PC-9 (cell line): ENCODE data around the gene HSD3B2. TPM values are rescaled to one million over a fixed set of nuclear protein-coding genes. Genes with fewer than 3 reads are reported as not detected.

Source experiments
- BruUV-seq: library from RNA; stranded (reverse); fragments of 400-500 nt; replicated peaks from 2 replicates; lab custom pipeline; 2021; lab: Mats Ljungman, UMichigan
- CTCF ChIA-PET: fragments of 300-600 bp; sonication (Branson Sonifier 250); formaldehyde crosslinking; loops from one replicate; lab custom pipeline; 2022; ENCODE audit warnings: antibody characterized with exemption; lab: Charles Lee
- POLR2A ChIA-PET: fragments of 300-600 bp; sonication (Branson Sonifier 250); formaldehyde crosslinking; loops from one replicate; lab custom pipeline; 2022; ENCODE audit warnings: antibody characterized with exemption; ENCODE audit not compliant: unreplicated experiment; lab: Charles Lee
- DNase-seq, 2 experiments: peaks; one replicate each; pipeline versions ENCODE4 v3.0.0 to v3.0.0-alpha.2; 2015 to 2022; ENCODE audit warnings: mixed read lengths in 1 of 2
- H2AFZ ChIP-seq: fragments of 200-600 bp; sonication (generic); 2 replicates; pipeline ENCODE4 v1.8.1; 2017; ENCODE audit warnings: antibody characterized with exemption
- H3F3A ChIP-seq: fragments of 200-600 bp; sonication (generic); 2 replicates; pipeline ENCODE4 v1.8.1; 2017; ENCODE audit warnings: antibody characterized with exemption, mild to moderate bottlenecking, low read depth; ENCODE audit not compliant: insufficient read depth
- H3K27ac ChIP-seq: fragments of 200-600 bp; sonication (generic); 2 replicates; pipeline ENCODE4 v1.6.1; 2016; ENCODE audit warnings: mixed run types
- H3K27me3 ChIP-seq: fragments of 200-600 bp; sonication (generic); 2 replicates; pipeline ENCODE4 v1.6.1; 2016; ENCODE audit warnings: low read depth, mixed run types; ENCODE audit not compliant: insufficient read depth
- H3K36me3 ChIP-seq: fragments of 200-600 bp; sonication (generic); 2 replicates; pipeline ENCODE4 v1.6.1; 2016; ENCODE audit warnings: low read depth, mixed run types
- H3K4me1 ChIP-seq: fragments of 200-600 bp; sonication (generic); replicated peaks from 2 replicates; pipeline ENCODE4 v1.6.1; 2016; ENCODE audit warnings: mixed run types; ENCODE audit not compliant: insufficient read depth
- H3K4me2 ChIP-seq: fragments of 200-600 bp; sonication (generic); 2 replicates; pipeline ENCODE4 v1.6.1; 2017; ENCODE audit warnings: mixed run types
- H3K4me3 ChIP-seq: fragments of 200-600 bp; sonication (generic); 2 replicates; pipeline ENCODE4 v1.6.1; 2016; ENCODE audit warnings: mixed run types
- H3K79me2 ChIP-seq: fragments of 200-600 bp; sonication (generic); 2 replicates; pipeline ENCODE4 v1.6.1; 2017; ENCODE audit warnings: low read depth, mixed run types
- H3K9me2 ChIP-seq: fragments of 200-600 bp; sonication (generic); 2 replicates; pipeline ENCODE4 v1.8.1; 2017; ENCODE audit warnings: mild to moderate bottlenecking; ENCODE audit not compliant: insufficient read depth
- H3K9me3 ChIP-seq: fragments of 200-600 bp; sonication (generic); 2 replicates; pipeline ENCODE4 v1.8.1; 2016; ENCODE audit warnings: low read depth; ENCODE audit not compliant: insufficient read depth
- H4K20me1 ChIP-seq: fragments of 200-600 bp; sonication (generic); 2 replicates; pipeline ENCODE4 v1.8.1; 2017; ENCODE audit not compliant: insufficient read depth
- EZH2 ChIP-seq: fragments of 200-600 bp; sonication (generic); IDR thresholded peaks from 2 replicates; pipeline ENCODE4 v1.8.0; 2017; ENCODE audit warnings: antibody characterized with exemption, low read depth
- intact Hi-C: fragments of 100-400 bp; cut with micrococcal nuclease; formaldehyde crosslinking; loops from one replicate; pipeline ENCODE4 v1.10.0; 2022; ENCODE audit not compliant: unreplicated experiment
- total RNA-seq: library from RNA; stranded (reverse); gene quantifications from 2 replicates; pipeline ENCODE4 v1.2.3, GENCODE V29; 2021
- TF ChIP-seq, protein P1 (sequence below): fragments of 200-600 bp; sonication (generic); conservative IDR thresholded peaks from 2 replicates; pipeline ENCODE4 v1.6.1; 2017; ENCODE audit warnings: mixed run types, antibody characterized with exemption, mild to moderate bottlenecking, moderate library complexity

The HSD3B2 gene
- total RNA-seq, 1 experiment from 2014 or later, result not detected

DNA sequence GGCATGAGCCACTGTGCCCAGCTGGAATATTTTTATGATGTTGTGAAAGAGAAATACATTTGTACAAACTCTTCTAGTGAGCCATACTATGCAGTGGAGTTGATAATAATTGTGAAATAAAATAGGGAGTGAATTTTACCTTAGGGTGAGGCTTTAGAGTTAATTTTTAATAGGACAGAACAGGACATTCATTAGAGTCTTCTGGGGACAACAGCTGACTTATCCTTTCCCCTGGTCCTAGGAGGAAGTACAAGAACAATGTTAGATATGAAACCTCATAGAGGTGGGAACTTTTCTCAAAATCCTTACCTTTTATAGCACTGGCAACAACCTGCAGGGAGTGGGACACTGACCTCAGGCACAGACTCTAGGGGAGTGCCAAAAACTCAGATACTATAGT, 24.4 kb upstream of the HSD3B2 start:
- BruUV-seq, result no TSS peak
- intact Hi-C loops, result no loop called here

DNA sequence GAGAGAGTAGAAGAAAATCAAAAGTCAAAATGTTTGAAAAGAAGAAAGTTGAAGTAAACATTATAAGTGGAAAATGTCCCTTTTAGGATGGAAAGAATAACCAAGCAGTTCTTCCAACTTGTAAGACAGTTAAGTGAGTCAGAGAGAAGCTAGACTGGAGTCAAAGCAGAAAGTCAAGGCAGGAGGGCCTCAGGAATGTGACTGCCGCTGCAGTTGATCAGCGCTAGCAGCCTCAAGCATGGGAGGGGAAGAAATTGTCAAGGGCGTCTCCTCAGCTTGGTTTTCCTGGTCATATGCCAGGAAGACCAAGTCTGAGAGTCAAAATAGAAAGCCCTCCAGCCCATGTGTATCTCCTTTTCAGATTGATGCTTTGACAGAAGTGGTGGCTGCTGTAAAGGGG, 23.2 kb upstream of the HSD3B2 start:
- Histone ChIP-seq H3K27ac (no peak overlapping the region), H3K4me1 (peaks cover 19% of the 10 kb centered on the region), H3K9me3 (no peaks in the 10 kb centered on the region), H2AFZ (no peak overlapping the region), H4K20me1 (no peaks in the 10 kb centered on the region), H3K9me2 (peaks cover 1% of the 10 kb centered on the region; the same call in 1 of the 2 replicates), H3K4me2 (no peak overlapping the region), H3K27me3 (peaks cover 13% of the 10 kb centered on the region; the same call in 1 of the 2 replicates), H3K4me3 (no peak overlapping the region), H3K79me2 (no peaks in the 10 kb centered on the region), H3K36me3 (no peaks in the 10 kb centered on the region), H3F3A (peaks cover 9% of the 10 kb centered on the region)
- DNase-seq, result no peak
- ChIA-PET POLR2A (no interaction called here), CTCF (no interaction called here)
- TF ChIP-seq, protein P1, sequence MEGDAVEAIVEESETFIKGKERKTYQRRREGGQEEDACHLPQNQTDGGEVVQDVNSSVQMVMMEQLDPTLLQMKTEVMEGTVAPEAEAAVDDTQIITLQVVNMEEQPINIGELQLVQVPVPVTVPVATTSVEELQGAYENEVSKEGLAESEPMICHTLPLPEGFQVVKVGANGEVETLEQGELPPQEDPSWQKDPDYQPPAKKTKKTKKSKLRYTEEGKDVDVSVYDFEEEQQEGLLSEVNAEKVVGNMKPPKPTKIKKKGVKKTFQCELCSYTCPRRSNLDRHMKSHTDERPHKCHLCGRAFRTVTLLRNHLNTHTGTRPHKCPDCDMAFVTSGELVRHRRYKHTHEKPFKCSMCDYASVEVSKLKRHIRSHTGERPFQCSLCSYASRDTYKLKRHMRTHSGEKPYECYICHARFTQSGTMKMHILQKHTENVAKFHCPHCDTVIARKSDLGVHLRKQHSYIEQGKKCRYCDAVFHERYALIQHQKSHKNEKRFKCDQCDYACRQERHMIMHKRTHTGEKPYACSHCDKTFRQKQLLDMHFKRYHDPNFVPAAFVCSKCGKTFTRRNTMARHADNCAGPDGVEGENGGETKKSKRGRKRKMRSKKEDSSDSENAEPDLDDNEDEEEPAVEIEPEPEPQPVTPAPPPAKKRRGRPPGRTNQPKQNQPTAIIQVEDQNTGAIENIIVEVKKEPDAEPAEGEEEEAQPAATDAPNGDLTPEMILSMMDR, result no peak
- no peak for TF ChIP-seq EZH2
- BruUV-seq, result no TSS peak
- intact Hi-C loops, result no loop called here

More for the DNA sequence above, 24.4 kb upstream of the HSD3B2 start:
- Histone ChIP-seq H3K27ac (no peak overlapping the region), H3K79me2 (no peaks in the 10 kb centered on the region), H4K20me1 (no peaks in the 10 kb centered on the region), H3K27me3 (peaks cover 13% of the 10 kb centered on the region; the same call in 1 of the 2 replicates), H3F3A (peaks cover 9% of the 10 kb centered on the region), H3K9me3 (no peaks in the 10 kb centered on the region), H3K4me2 (no peak overlapping the region), H3K4me1 (peaks cover 19% of the 10 kb centered on the region), H3K9me2 (no peaks in the 10 kb centered on the region), H3K36me3 (no peaks in the 10 kb centered on the region), H2AFZ (no peak overlapping the region), H3K4me3 (no peak overlapping the region)
- TF ChIP-seq, protein P1, result no peak
- TF ChIP-seq EZH2, result no peak
- DNase-seq, result no peak
- ChIA-PET POLR2A (no interaction called here), CTCF (no interaction called here)

DNA sequence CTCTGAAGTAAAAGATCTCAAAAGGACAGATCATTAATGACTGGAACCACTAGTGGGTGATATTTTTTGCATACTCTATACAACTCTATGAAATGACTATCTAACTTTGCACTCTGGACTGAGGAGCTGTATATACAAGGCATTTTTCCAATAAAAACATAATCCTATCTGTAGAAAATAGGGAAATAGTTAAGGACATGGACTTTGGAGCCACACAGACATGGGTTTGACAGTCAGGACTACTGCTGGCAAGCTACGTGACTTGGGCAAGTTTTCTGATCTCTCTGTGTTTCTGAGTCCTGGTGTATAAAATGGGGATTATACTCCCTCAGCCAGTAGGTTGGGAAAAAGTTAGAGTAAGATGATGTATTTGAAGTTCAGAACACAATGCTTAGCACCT, 20.9 kb upstream of the HSD3B2 start:
- Histone ChIP-seq H3K9me2 (peaks cover 7% of the 10 kb centered on the region; the same call in 1 of the 2 replicates), H3K4me2 (no peak overlapping the region), H3F3A (no peaks in the 10 kb centered on the region), H4K20me1 (no peaks in the 10 kb centered on the region), H3K79me2 (no peaks in the 10 kb centered on the region), H2AFZ (no peak overlapping the region), H3K4me1 (no peaks in the 10 kb centered on the region), H3K27ac (no peak overlapping the region), H3K4me3 (no peak overlapping the region), H3K27me3 (peaks cover 13% of the 10 kb centered on the region; the same call in 1 of the 2 replicates), H3K36me3 (no peaks in the 10 kb centered on the region), H3K9me3 (no peaks in the 10 kb centered on the region)
- BruUV-seq, result no TSS peak
- TF ChIP-seq, protein P1, result no peak
- no peak for TF ChIP-seq EZH2
- ChIA-PET POLR2A (no interaction called here), CTCF (no interaction called here)
- intact Hi-C loops, result no loop called here
- DNase-seq, result no peak
